Measurements from ENCODE around the gene DGKH. TPM values are rescaled to one million over a fixed set of nuclear protein-coding genes. Genes with fewer than 3 reads are reported as not detected.

DGKH gene
- total and polyA plus RNA-seq, 2 of the 13 experiments (the other 11 are each of a cell fraction or from before 2014, with no cell fraction given): 0.01 to 0.13 TPM

GRCh38 chr13:42061943-42062342, 13.5 kb downstream of the DGKH start (continued):
- no peak for TF ChIP-seq LRRFIP1 (CRISPR knock-in tag; conservative IDR thresholded peaks at IDR 0.05)

GRCh38 chr13:42063105-42063504, 14.7 kb downstream of the DGKH start:
- Histone ChIP-seq H3K4me1 (ENCODE audit: insufficient read depth, low read length) (no peaks in the 10 kb centered on the region), H3K9me3 (ENCODE audit: low read length) (no peaks in the 10 kb centered on the region), H2AFZ (ENCODE audit: low read length) (no peak overlapping the region), H3K27me3 (ENCODE audit: control insufficient read depth in 1 of 2, insufficient read depth in 2 of 2, low read length in 2 of 2) (no peaks in the 10 kb centered on the region), H4K20me1 (ENCODE audit: insufficient read depth, low read length) (no peaks in the 10 kb centered on the region), H3K79me2 (ENCODE audit: insufficient read depth, low read length) (no peaks in the 10 kb centered on the region), H3K27ac (ENCODE audit: extremely low read length, insufficient read depth, low read length) (no peak overlapping the region), H3K36me3 (replicated peaks in 1 of 2; ENCODE audit: control insufficient read depth in 1 of 2, insufficient read depth in 2 of 2, low read length in 2 of 2) (no peaks in the 10 kb centered on the region), H3K4me2 (ENCODE audit: low read depth, low read length) (no peak overlapping the region), H3K4me3 (replicated peaks in 1 of 3; ENCODE audit: insufficient read depth in 1 of 3, low read depth in 2 of 3, low read length in 3 of 3) (no peak overlapping the region), H3K9ac (ENCODE audit: insufficient read depth, low read depth, low read length) (no peak overlapping the region)
- 57% methylated on average over 2 of the region's 2 CpGs for WGBS (ENCODE audit: low lambda C conversion rate)
- DNase-seq (ENCODE audit: low spot score) (no peak), FAIRE-seq (no peak), ATAC-seq (no peak)
- in situ Hi-C loops (cut with HindIII; ENCODE audit: extremely low pct_ligation_motif_present, low pct_unique_long_range_greater_than_20kb): no loop called here
- no TSS peak for BruUV-seq (replicated peaks)
- intact Hi-C loops (cut with micrococcal nuclease; ENCODE audit: unreplicated experiment): no loop called here
- ChIA-PET CTCF (ENCODE audit: low intra/inter-chr PET ratio, low total read pairs) (no interaction called here), POLR2A (no interaction called here)
- no peak for TF ChIP-seq PRDM15 (CRISPR knock-in tag; IDR thresholded peaks at IDR 0.05)
- TF ChIP-seq ZNF207 (IDR thresholded peaks at IDR 0.05; ENCODE audit: borderline replicate concordance): no peak
- no peak for TF ChIP-seq ZSCAN12 (CRISPR knock-in tag; IDR thresholded peaks at IDR 0.05)
- TF ChIP-seq FLYWCH1 (CRISPR knock-in tag; IDR thresholded peaks at IDR 0.05): no peak
- TF ChIP-seq ZBED4 (CRISPR knock-in tag; IDR thresholded peaks at IDR 0.05; ENCODE audit: borderline replicate concordance): no peak
- TF ChIP-seq ZNF639 (CRISPR knock-in tag; conservative IDR thresholded peaks at IDR 0.05): no peak
- TF ChIP-seq RFXANK (CRISPR knock-in tag; IDR thresholded peaks at IDR 0.05): no peak
- no peak for TF ChIP-seq HNF4G (IDR thresholded peaks at IDR 0.05; ENCODE audit: borderline replicate concordance, low read depth, low read length)
- no peak for TF ChIP-seq HNF4G (CRISPR knock-in tag; IDR thresholded peaks at IDR 0.05; ENCODE audit: borderline replicate concordance, low read depth)
- TF ChIP-seq MEIS1 (CRISPR knock-in tag; IDR thresholded peaks at IDR 0.05; ENCODE audit: borderline replicate concordance): no peak
- no peak for TF ChIP-seq ZSCAN30 (CRISPR knock-in tag; IDR thresholded peaks at IDR 0.05)
- no peak for TF ChIP-seq NCOR1 (IDR thresholded peaks at IDR 0.05; ENCODE audit: borderline replicate concordance, low read length)
